Measurements from ENCODE around the gene CARD8. TPM values are rescaled to one million over a fixed set of nuclear protein-coding genes. Genes with fewer than 3 reads are reported as not detected.
A peak's percentile ranks its signal among the peaks of the same experiment; 100 is the strongest.
"Not testable (repeated sequence)": the region's sequence is repeated elsewhere in the genome, so short reads cannot be mapped to it uniquely, and the experiment has no call there.

The CARD8 gene
- total RNA-seq, 1 donor from 2014 or later: 23.3 TPM

DNA sequence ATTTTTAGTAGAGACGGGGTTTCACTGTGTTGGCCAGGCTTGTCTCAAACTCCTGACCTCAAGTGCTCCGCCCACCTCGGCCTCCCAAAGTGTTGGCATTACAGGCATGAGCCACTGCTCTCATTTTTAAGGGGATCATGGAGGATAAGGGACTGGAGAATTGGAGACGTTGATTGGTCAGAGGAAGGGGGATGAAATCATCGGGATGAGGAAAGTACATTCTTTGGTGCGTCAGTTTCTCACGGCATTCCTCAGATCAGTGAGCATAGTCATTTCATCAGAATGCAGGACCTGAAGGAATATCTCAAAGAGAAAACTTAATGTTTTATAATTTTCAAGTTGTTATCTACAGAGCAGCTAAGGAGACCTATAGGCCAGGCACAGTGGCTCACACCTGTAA is 28.2 kb upstream of the CARD8 start:
- peaks cover 7% of the 10 kb centered on the region for H3K4me1 Mint-ChIP-seq (ENCODE audit: low read depth)
- peak; percentile 2 for DNase-seq (ENCODE audit: low spot score)
- no peak overlapping the region for H3K4me3 Mint-ChIP-seq (ENCODE audit: unreplicated experiment)
- H3K36me3 Mint-ChIP-seq (ENCODE audit: low read depth): peaks cover 13% of the 10 kb centered on the region
- peak overlapping the region; percentile 41 for H3K27ac Mint-ChIP-seq (ENCODE audit: unreplicated experiment)
- TF ChIP-seq, protein P1, sequence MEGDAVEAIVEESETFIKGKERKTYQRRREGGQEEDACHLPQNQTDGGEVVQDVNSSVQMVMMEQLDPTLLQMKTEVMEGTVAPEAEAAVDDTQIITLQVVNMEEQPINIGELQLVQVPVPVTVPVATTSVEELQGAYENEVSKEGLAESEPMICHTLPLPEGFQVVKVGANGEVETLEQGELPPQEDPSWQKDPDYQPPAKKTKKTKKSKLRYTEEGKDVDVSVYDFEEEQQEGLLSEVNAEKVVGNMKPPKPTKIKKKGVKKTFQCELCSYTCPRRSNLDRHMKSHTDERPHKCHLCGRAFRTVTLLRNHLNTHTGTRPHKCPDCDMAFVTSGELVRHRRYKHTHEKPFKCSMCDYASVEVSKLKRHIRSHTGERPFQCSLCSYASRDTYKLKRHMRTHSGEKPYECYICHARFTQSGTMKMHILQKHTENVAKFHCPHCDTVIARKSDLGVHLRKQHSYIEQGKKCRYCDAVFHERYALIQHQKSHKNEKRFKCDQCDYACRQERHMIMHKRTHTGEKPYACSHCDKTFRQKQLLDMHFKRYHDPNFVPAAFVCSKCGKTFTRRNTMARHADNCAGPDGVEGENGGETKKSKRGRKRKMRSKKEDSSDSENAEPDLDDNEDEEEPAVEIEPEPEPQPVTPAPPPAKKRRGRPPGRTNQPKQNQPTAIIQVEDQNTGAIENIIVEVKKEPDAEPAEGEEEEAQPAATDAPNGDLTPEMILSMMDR (IDR thresholded peaks at IDR 0.05): no peak
- peaks cover 17% of the 10 kb centered on the region for H3K9me3 Mint-ChIP-seq (ENCODE audit: low read depth)
- no peaks in the 10 kb centered on the region for H3K27me3 Mint-ChIP-seq (ENCODE audit: low read depth)

DNA sequence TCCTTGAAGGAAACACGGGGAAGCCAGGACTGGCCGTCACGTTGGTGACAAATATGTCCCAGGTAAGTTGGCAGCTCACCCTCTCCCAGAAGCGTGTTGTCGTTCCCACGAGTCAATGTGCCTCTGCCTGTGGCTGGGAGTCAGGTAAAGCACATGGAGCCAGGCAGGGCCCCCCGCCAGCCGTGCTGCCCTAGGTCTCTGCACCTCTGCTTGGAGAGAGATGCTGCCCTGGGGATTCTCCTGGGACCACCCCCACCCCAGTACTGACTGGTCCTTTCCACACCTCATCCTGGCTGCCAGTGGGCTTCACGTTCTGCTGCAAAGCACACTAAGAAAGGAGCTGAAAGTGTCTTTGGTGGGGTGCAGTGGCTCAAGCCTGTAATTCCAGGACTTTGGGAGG is 24.0 kb upstream of the CARD8 start:
- no peak overlapping the region for H3K4me3 Mint-ChIP-seq (ENCODE audit: unreplicated experiment)
- no peaks in the 10 kb centered on the region for H3K27me3 Mint-ChIP-seq (ENCODE audit: low read depth)
- H3K36me3 Mint-ChIP-seq (ENCODE audit: low read depth): peaks cover 1% of the 10 kb centered on the region
- no peak overlapping the region for H3K27ac Mint-ChIP-seq (ENCODE audit: unreplicated experiment)
- H3K9me3 Mint-ChIP-seq (ENCODE audit: low read depth): peaks cover 3% of the 10 kb centered on the region
- DNase-seq (ENCODE audit: low spot score): no peak
- TF ChIP-seq, protein P1 (IDR thresholded peaks at IDR 0.05): no peak
- peaks cover 9% of the 10 kb centered on the region for H3K4me1 Mint-ChIP-seq (ENCODE audit: low read depth)

GRCh38 chr19:48274938-48275337 is 19.2 kb upstream of the CARD8 start:
- Mint-ChIP-seq H3K4me3 (ENCODE audit: unreplicated experiment) (no peak overlapping the region), H3K36me3 (ENCODE audit: low read depth) (no peaks in the 10 kb centered on the region), H3K27ac (ENCODE audit: unreplicated experiment) (no peak overlapping the region), H3K4me1 (ENCODE audit: low read depth) (peaks cover 18% of the 10 kb centered on the region), H3K9me3 (ENCODE audit: low read depth) (no peaks in the 10 kb centered on the region), H3K27me3 (ENCODE audit: low read depth) (no peaks in the 10 kb centered on the region)
- TF ChIP-seq, protein P1 (IDR thresholded peaks at IDR 0.05): no peak
- no peak for DNase-seq (ENCODE audit: low spot score)

DNA sequence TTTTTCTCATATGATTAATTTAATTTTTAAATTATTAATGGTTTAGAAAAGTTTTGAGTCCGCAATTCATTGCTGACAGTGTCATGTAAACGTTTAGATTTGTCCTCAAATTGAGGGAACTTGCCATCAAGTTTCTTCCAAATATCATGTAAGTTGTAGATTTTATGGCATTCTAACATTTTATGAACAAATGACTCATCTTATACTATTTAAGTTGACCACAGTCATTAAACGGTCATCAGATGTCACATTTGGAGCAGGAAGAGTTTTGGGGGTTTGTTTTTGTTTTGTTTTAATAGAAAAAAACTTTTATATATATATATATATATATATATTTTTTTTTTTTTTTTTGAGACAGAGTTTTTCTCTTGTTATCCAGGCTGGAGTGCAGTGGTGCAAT is 18.5 kb upstream of the CARD8 start:
- H3K4me3 Mint-ChIP-seq (ENCODE audit: unreplicated experiment): no peak overlapping the region
- no peaks in the 10 kb centered on the region for H3K36me3 Mint-ChIP-seq (ENCODE audit: low read depth)
- peaks cover 18% of the 10 kb centered on the region for H3K4me1 Mint-ChIP-seq (ENCODE audit: low read depth)
- no peak overlapping the region for H3K27ac Mint-ChIP-seq (ENCODE audit: unreplicated experiment)
- TF ChIP-seq, protein P1 (IDR thresholded peaks at IDR 0.05): no peak
- no peaks in the 10 kb centered on the region for H3K9me3 Mint-ChIP-seq (ENCODE audit: low read depth)
- no peak for DNase-seq (ENCODE audit: low spot score)
- no peaks in the 10 kb centered on the region for H3K27me3 Mint-ChIP-seq (ENCODE audit: low read depth)

GRCh38 chr19:48271531-48272151 is 15.9 kb upstream of the CARD8 start:
- DNase-seq (ENCODE audit: low spot score): no peak
- no peaks in the 10 kb centered on the region for H3K9me3 Mint-ChIP-seq (ENCODE audit: low read depth)
- no peaks in the 10 kb centered on the region for H3K27me3 Mint-ChIP-seq (ENCODE audit: low read depth)
- H3K36me3 Mint-ChIP-seq (ENCODE audit: low read depth): no peaks in the 10 kb centered on the region
- peak overlapping the region; percentile 87 for H3K4me3 Mint-ChIP-seq (ENCODE audit: unreplicated experiment)
- H3K27ac Mint-ChIP-seq (ENCODE audit: unreplicated experiment): no peak overlapping the region
- TF ChIP-seq, protein P1 (IDR thresholded peaks at IDR 0.05): no peak
- peaks cover 16% of the 10 kb centered on the region for H3K4me1 Mint-ChIP-seq (ENCODE audit: low read depth)

DNA sequence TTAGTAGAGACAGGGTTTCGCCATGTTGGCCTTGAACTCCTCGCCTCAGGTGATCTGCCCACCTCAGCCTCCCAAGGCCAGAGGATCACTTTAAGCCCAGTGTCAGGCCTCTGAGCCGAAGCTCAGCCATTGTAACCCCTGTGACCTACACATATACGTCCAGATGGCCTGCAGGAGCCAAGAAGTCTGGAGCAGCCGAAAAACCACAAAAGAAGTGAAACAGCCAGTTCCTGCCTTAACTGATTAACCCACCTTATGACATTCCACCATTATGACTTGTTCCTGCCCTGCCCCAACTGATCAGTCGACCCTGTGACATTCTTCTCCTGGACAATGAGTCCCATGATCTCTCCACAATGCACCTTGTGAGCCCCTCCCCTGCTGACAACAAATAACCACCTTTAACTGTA is 13.9 kb upstream of the CARD8 start:
- H3K27ac Mint-ChIP-seq (ENCODE audit: unreplicated experiment): peak overlapping the region; percentile 29
- not testable (repeated sequence) for H3K36me3 Mint-ChIP-seq (ENCODE audit: low read depth)

DNA sequence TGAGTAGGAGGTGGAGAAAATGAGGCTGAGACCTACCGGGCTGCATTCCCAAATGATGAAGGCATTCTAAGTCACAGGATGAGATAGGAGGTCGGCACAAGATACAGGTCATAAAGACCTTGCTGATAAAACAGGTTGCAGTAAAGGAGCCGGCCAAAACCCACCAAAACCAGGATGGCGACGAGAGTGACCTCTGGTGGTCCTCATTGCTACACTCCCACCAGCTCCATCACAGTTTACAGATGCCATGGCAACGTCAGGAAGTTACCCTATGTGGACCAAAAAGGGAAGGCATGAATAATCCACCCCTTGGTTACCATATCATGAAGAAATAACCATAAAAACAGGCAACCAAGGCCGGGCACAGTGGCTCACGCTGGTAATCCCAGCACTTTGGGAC is 9.6 kb upstream of the CARD8 start:
- H3K9me3 Mint-ChIP-seq (ENCODE audit: low read depth); DNase-seq (ENCODE audit: low spot score); H3K36me3 Mint-ChIP-seq (ENCODE audit: low read depth); H3K27ac Mint-ChIP-seq (ENCODE audit: unreplicated experiment); H3K4me3 Mint-ChIP-seq (ENCODE audit: unreplicated experiment); H3K27me3 Mint-ChIP-seq (ENCODE audit: low read depth); H3K4me1 Mint-ChIP-seq (ENCODE audit: low read depth): not testable (repeated sequence)

More for the DNA sequence above, 13.9 kb upstream of the CARD8 start:
- peaks cover 16% of the 10 kb centered on the region for H3K4me1 Mint-ChIP-seq (ENCODE audit: low read depth)
- H3K4me3 Mint-ChIP-seq (ENCODE audit: unreplicated experiment): peak overlapping the region; percentile 31
- not testable (repeated sequence) for DNase-seq (ENCODE audit: low spot score); H3K27me3 Mint-ChIP-seq (ENCODE audit: low read depth); H3K9me3 Mint-ChIP-seq (ENCODE audit: low read depth)

Data from chondrocyte (in vitro differentiated cells).